Pancreas (tissue), 10 donors: ENCODE measurements around the gene FHL1. TPM values are rescaled to one million over a fixed set of nuclear protein-coding genes. Genes with fewer than 3 reads are reported as not detected.

Experiments
- ATAC-seq, 4 donors: fragments of 200-7000 bp; cut with Tn5 transposase; one replicate each; pipeline versions ENCODE4 v1.8.0 to v1.9.1; 2020; ENCODE audit warnings: mild to moderate bottlenecking in 4 of 4, moderate library complexity in 4 of 4
- DNase-seq, 6 donors: peaks; one replicate each; pipeline ENCODE4 v3.0.0-alpha.2; 2020
- FAIRE-seq: peaks from 2 replicates; lab custom pipeline; 2012; peaks lifted over from hg19 to GRCh38; lab: Jason Lieb, UNC
- H3K27ac ChIP-seq, 4 donors: fragments of 200-600 bp; sonication (generic); 1 replicate in 3 of 4; 2 replicates in 1 of 4; pipeline versions ENCODE4 v1.5.0 to v1.8.0; 2020
- H3K27me3 ChIP-seq, 4 donors: fragments of 200-600 bp; one replicate each; pipeline ENCODE4 v1.8.0; 2021
- H3K36me3 ChIP-seq, 3 donors: fragments of 200-600 bp; sonication (generic) in 1 of 3; one replicate each; pipeline versions ENCODE4 v1.5.0 to v1.8.0; 2020 to 2021
- H3K4me1 ChIP-seq, 3 donors: fragments of 200-600 bp; one replicate each; pipeline ENCODE4 v1.8.0; 2021
- H3K4me3 ChIP-seq, 4 donors: fragments of 200-600 bp; sonication (generic) in 2 of 4; one replicate each; pipeline versions ENCODE4 v1.5.0 to v1.8.0; 2020 to 2021
- H3K9me3 ChIP-seq, 4 donors: fragments of 200-600 bp; one replicate each; pipeline ENCODE4 v1.8.0; 2021
- WGBS, 2 donors: extraction: QIAGEN DNeasy Blood & Tissue Kit; methylation state at CpG; one replicate each; pipeline ENCODE4 v1.1.7; 2013; 5-methylcytosine and 5-hydroxymethylcytosine counted together
- intact Hi-C, 3 donors: fragments of 100-400 bp; cut with DNase I; formaldehyde crosslinking; loops; one replicate each; pipeline versions ENCODE4 v1.11.1 to v1.14.2; 2022
- polyA plus RNA-seq, 2 donors: library from polyadenylated mRNA; stranded (reverse); fragments of 200-250 nt; gene quantifications; one replicate each; pipeline ENCODE4 v1.2.3, GENCODE V29; 2013
- total RNA-seq, 6 donors: library from RNA; stranded (reverse); fragmentation: NEBNext Ultra II Directional in 4 of 6; extraction: Animal tissue kit (Norgen Biotek cat#: 25700) in 4 of 6; gene quantifications; one replicate each; pipeline versions ENCODE4 v1.2.1 to v1.2.4, GENCODE V29; 2021 to 2023
- TF ChIP-seq, protein P1 (sequence below), 4 donors: fragments of 200-600 bp; sonication (generic) in 3 of 4; IDR thresholded peaks; one replicate each; pipeline versions ENCODE4 v1.5.0 to v1.8.0; 2021; ENCODE audit warnings: antibody characterized with exemption in 4 of 4
- donor health status: healthy with polysubstance abuse.
- donor health status: DM: no; HTN: no; CAD: no; lungs with moderate emphysema.
- donor health status: DM: no; HTN: no; CAD: no.
- donor health status: control.
- donor health status: control.
- donor health status: Bipolar disorder and iron deficiency.
- donor health status: DM: yes; HTN: yes; CAD: no.
- donor health status: DM: no; HTN: no; CAD: no.
- donor health status: DM: no; HTN: no; CAD: no.
- donor health status: DM: yes; HTN: yes; CAD: no.

FHL1 gene
- total and polyA plus RNA-seq, 8 donors, result 6.2 to 31.6 (median 12.7) TPM

DNA sequence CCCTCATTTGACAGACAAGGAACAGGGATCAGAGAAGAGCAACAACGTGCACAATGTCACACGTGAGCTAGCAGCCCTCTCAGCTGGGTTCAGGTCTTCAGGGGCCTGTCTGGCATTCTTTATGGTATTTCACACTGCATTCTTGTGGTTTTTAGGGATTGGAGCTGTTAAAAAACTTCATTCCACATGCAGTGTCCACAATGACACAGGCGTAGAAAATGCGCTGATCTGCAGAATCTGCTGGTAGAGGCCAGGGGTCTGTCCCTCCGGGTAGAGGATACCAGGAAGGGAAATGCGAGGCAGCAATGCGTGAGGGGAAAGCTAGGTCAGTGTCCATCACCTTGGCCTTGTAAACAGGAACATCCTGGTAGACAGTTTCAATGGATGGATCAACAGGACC is 67.2 kb downstream of the FHL1 start:
- Histone ChIP-seq H3K9me3 (no peaks in the 10 kb centered on the region), H3K4me1 (no peaks in the 10 kb centered on the region), H3K27ac (no peak overlapping the region), H3K36me3 (no peaks in the 10 kb centered on the region), H3K27me3 (peaks cover 0 to 5% (median 0%) of the 10 kb centered on the region in 4 donors), H3K4me3 (no peak overlapping the region)
- peak in 2 of 4 donors; percentile 35 to 43 for ATAC-seq
- intact Hi-C loops, result no loop called here
- DNase-seq, result no peak
- no peak for FAIRE-seq
- 70 to 74% methylated on average over 7 of the region's 7 CpGs for whole genome bisulfite sequencing, 2 donors
- TF ChIP-seq, protein P1, sequence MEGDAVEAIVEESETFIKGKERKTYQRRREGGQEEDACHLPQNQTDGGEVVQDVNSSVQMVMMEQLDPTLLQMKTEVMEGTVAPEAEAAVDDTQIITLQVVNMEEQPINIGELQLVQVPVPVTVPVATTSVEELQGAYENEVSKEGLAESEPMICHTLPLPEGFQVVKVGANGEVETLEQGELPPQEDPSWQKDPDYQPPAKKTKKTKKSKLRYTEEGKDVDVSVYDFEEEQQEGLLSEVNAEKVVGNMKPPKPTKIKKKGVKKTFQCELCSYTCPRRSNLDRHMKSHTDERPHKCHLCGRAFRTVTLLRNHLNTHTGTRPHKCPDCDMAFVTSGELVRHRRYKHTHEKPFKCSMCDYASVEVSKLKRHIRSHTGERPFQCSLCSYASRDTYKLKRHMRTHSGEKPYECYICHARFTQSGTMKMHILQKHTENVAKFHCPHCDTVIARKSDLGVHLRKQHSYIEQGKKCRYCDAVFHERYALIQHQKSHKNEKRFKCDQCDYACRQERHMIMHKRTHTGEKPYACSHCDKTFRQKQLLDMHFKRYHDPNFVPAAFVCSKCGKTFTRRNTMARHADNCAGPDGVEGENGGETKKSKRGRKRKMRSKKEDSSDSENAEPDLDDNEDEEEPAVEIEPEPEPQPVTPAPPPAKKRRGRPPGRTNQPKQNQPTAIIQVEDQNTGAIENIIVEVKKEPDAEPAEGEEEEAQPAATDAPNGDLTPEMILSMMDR (IDR thresholded peaks at IDR 0.05), result no peak

DNA sequence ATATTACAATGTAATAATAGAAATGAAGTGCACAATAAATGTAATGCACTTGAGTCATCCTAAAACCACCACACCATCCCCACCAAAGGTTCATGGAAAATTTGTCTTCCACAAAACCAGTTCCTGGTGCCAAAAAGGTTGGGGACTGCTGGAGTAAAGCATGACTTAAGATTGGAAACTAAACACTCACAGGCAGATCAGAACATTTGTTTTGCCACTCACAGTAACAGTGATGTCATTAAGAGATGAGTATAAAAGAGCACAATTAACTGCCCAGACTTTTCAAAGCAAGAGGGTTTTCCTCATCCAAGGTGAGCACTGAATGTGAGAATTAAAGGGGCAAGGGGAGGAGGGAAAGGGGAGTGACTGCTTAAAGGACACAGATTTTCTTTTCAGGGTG is 68.2 kb downstream of the FHL1 start:
- no peak overlapping the region for H3K4me3 ChIP-seq
- H3K4me1 ChIP-seq, result no peaks in the 10 kb centered on the region
- TF ChIP-seq, protein P1 (IDR thresholded peaks at IDR 0.05), result no peak
- peaks cover 0 to 5% (median 0%) of the 10 kb centered on the region in 4 donors for H3K27me3 ChIP-seq
- H3K27ac ChIP-seq, result no peak overlapping the region
- no peak for FAIRE-seq
- no peaks in the 10 kb centered on the region for H3K36me3 ChIP-seq
- H3K9me3 ChIP-seq, result no peaks in the 10 kb centered on the region
- no peak for DNase-seq
- ATAC-seq, result no peak
- intact Hi-C loops, result no loop called here

DNA sequence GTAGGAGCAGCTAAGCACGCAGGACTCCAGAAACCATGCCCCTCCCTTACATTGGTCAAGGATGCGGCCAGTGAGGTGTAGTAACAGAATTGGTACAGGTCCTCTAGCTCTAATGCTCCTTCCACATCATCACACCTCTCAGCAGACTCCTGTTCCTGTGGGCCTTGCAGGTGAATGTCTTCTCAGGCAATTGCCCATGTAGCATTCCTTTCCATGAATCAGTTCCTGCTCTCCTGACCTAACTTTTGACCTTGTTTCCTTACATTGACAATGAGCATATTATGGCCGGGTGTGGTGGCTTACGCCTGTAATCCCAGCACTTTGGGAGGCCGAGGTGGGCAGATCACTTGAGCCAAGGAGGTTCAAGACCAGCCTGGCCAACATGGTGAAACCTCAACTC is 72.6 kb downstream of the FHL1 start:
- no peak overlapping the region for H3K27ac ChIP-seq
- no peaks in the 10 kb centered on the region for H3K9me3 ChIP-seq
- ATAC-seq (no peak), FAIRE-seq (no peak), DNase-seq (no peak)
- no peaks in the 10 kb centered on the region for H3K4me1 ChIP-seq
- intact Hi-C loops, result no loop called here
- TF ChIP-seq, protein P1 (IDR thresholded peaks at IDR 0.05), result no peak
- no peak overlapping the region for H3K4me3 ChIP-seq
- no peaks in the 10 kb centered on the region for H3K27me3 ChIP-seq
- H3K36me3 ChIP-seq, result no peaks in the 10 kb centered on the region
- 80 to 89% methylated on average over 5 of the region's 5 CpGs for WGBS, 2 donors

DNA sequence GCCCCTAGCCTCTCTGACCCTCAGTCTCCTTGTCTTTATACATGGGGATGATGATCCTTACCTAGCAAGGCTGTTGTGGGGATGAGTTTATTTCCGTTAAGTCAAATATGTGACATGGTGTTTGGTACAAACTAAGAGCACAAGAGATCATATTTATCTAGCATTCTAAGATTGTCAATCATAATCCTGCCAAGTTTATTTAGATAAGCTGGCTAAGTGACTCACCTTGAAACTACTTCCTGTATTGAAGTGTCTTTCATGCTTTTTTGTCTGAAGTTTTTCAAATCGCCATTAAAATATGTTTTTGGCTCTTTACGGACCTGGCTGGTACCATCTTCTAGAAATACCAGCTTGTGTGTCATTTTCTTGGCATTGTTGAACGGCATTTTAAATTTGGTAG is 73.2 kb downstream of the FHL1 start:
- WGBS, 2 donors, result 56 to 62% methylated on average over 4 of the region's 4 CpGs
- TF ChIP-seq, protein P1 (IDR thresholded peaks at IDR 0.05), result no peak
- Histone ChIP-seq H3K4me1 (no peaks in the 10 kb centered on the region), H3K36me3 (no peaks in the 10 kb centered on the region), H3K27ac (no peak overlapping the region), H3K27me3 (no peaks in the 10 kb centered on the region), H3K9me3 (no peaks in the 10 kb centered on the region), H3K4me3 (no peak overlapping the region)
- ATAC-seq (no peak), DNase-seq (no peak), FAIRE-seq (no peak)
- intact Hi-C loops, result no loop called here

DNA sequence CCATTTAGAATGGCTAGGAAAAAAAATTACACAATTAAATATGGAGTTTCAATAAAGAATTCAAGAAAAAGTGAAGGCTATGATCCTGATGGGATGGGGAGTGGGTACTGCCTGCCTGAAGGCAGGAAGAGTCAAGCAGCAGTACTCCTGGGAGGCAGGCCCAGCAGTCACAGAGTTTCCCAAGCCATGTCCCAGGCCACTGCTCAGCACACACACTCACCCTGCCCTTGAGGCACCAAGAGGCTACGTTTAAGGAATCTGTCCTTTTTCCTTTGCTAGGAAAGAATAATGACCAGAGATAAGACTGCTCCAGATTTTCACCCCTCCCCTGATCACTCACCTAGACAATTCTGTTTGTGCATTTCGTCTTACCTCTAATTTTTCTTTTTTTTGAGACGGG is 73.6 kb downstream of the FHL1 start:
- no peak for DNase-seq
- intact Hi-C loops, result no loop called here
- TF ChIP-seq, protein P1 (IDR thresholded peaks at IDR 0.05), result no peak
- FAIRE-seq, result no peak
- Histone ChIP-seq H3K27ac (no peak overlapping the region), H3K4me1 (no peaks in the 10 kb centered on the region), H3K27me3 (no peaks in the 10 kb centered on the region), H3K9me3 (no peaks in the 10 kb centered on the region), H3K4me3 (no peak overlapping the region), H3K36me3 (no peaks in the 10 kb centered on the region)
- 57 to 72% methylated on average over 3 of the region's 3 CpGs for WGBS, 2 donors
- no peak for ATAC-seq
